ENCODE data around the gene EXOC3L4.

- TF ChIP-seq SUZ12 (IDR thresholded peaks at IDR 0.05; ENCODE audit: low read length) (no peak), CTCF (IDR thresholded peaks at IDR 0.05; ENCODE audit: control extremely low read depth in 1 of 3, insufficient read depth in 1 of 3, low read depth in 1 of 3, low read length in 3 of 3) (no peak), POLR2A (IDR thresholded peaks at IDR 0.05; ENCODE audit: control extremely low read depth in 1 of 2, low read depth in 2 of 2, low read length in 2 of 2) (no peak)
Measured at GRCh38 chr14:103073367-103073875, 21.1 kb upstream of the EXOC3L4 start.

Data from H1 (cell line).